Ascending aorta (tissue), 2 donors: ENCODE results near the gene RUNX1. TPM values are rescaled to one million over a fixed set of nuclear protein-coding genes. Genes with fewer than 3 reads are reported as not detected.

Experiments used
- DNase-seq, 2 donors: peaks; one replicate each; pipeline ENCODE4 v3.0.0-alpha.2; 2019; ENCODE audit warnings: low spot score in 2 of 2
- H3K27ac ChIP-seq, 2 donors: fragments of 200-600 bp; sonication (generic); one replicate each; pipeline ENCODE4 v1.5.1; 2016 to 2017; ENCODE audit warnings: mild to moderate bottlenecking in 1 of 2
- H3K27me3 ChIP-seq: fragments of 200-600 bp; sonication (generic); one replicate; pipeline ENCODE4 v1.5.1; 2017
- H3K36me3 ChIP-seq, 2 donors: fragments of 200-600 bp; sonication (generic); one replicate each; pipeline ENCODE4 v1.5.1; 2016
- H3K4me1 ChIP-seq, 2 donors: fragments of 200-600 bp; sonication (generic); one replicate each; pipeline ENCODE4 v1.5.1; 2016 to 2017; ENCODE audit warnings: mild to moderate bottlenecking in 1 of 2
- H3K4me3 ChIP-seq, 2 donors: fragments of 200-600 bp; sonication (generic); one replicate each; pipeline ENCODE4 v1.5.1; 2016 to 2017; ENCODE audit warnings: mild to moderate bottlenecking in 1 of 2
- H3K9me3 ChIP-seq, 2 donors: fragments of 200-600 bp; sonication (generic); one replicate each; pipeline ENCODE4 v1.5.1; 2016
- CTCF ChIP-seq, 3 experiments: fragments of 200-600 bp in 2 of 3; fragments of 450-650 bp in 1 of 3; sonication (generic) in 2 of 3; IDR thresholded peaks; one replicate each; pipeline ENCODE4 v1.5.1; 2016 to 2019; ENCODE audit warnings: antibody characterized with exemption in 3 of 3, mild to moderate bottlenecking in 1 of 3, moderate library complexity in 1 of 3
- intact Hi-C: fragments of 100-400 bp; cut with DNase I; formaldehyde crosslinking; loops from one replicate; pipeline ENCODE4 v1.15.1; 2023
- total RNA-seq: library from RNA; depleted of rRNA; stranded (reverse); fragments of >200 nt; gene quantifications from one replicate; pipeline ENCODE4 v1.1.0, GENCODE V29; 2016

RUNX1 gene
- total RNA-seq, 1 donor from 2014 or later, result 16.3 TPM

GRCh38 chr21:34771512-34772028, 277.5 kb downstream of the RUNX1 start:
- intact Hi-C loops, result no loop called here
- DNase-seq, result no peak
- H3K9me3 ChIP-seq, result no peaks in the 10 kb centered on the region
- no peaks in the 10 kb centered on the region for H3K36me3 ChIP-seq
- no peaks in the 10 kb centered on the region for H3K4me1 ChIP-seq
- H3K27me3 ChIP-seq, result no peaks in the 10 kb centered on the region
- no peak overlapping the region for H3K27ac ChIP-seq
- no peak for TF ChIP-seq CTCF (IDR thresholded peaks at IDR 0.05)
- H3K4me3 ChIP-seq, result no peak overlapping the region

GRCh38 chr21:34770576-34770975, 278.5 kb downstream of the RUNX1 start:
- H3K27ac ChIP-seq, result no peak overlapping the region
- no peak for TF ChIP-seq CTCF (IDR thresholded peaks at IDR 0.05)
- no peaks in the 10 kb centered on the region for H3K27me3 ChIP-seq
- intact Hi-C loops, result no loop called here
- H3K9me3 ChIP-seq, result no peaks in the 10 kb centered on the region
- no peaks in the 10 kb centered on the region for H3K4me1 ChIP-seq
- H3K4me3 ChIP-seq, result no peak overlapping the region
- DNase-seq, result no peak
- no peaks in the 10 kb centered on the region for H3K36me3 ChIP-seq

- H3K4me3 ChIP-seq, result no peak overlapping the region
- no peaks in the 10 kb centered on the region for H3K9me3 ChIP-seq
- intact Hi-C loops, result no loop called here
- H3K4me1 ChIP-seq, result no peaks in the 10 kb centered on the region
- TF ChIP-seq CTCF (IDR thresholded peaks at IDR 0.05), result no peak
- no peaks in the 10 kb centered on the region for H3K36me3 ChIP-seq
- no peak for DNase-seq
- no peaks in the 10 kb centered on the region for H3K27me3 ChIP-seq
- no peak overlapping the region for H3K27ac ChIP-seq
Observed at GRCh38 chr21:34768326-34768725, 280.8 kb downstream of the RUNX1 start.

GRCh38 chr21:34766862-34767261, 282.2 kb downstream of the RUNX1 start:
- H3K27me3 ChIP-seq, result no peaks in the 10 kb centered on the region
- no peak for TF ChIP-seq CTCF (IDR thresholded peaks at IDR 0.05)
- no peak overlapping the region for H3K27ac ChIP-seq
- peak in 1 of 2 donors; percentile 11 for DNase-seq
- no peaks in the 10 kb centered on the region for H3K9me3 ChIP-seq
- no peaks in the 10 kb centered on the region for H3K36me3 ChIP-seq
- intact Hi-C loops, result no loop called here
- no peaks in the 10 kb centered on the region for H3K4me1 ChIP-seq
- no peak overlapping the region for H3K4me3 ChIP-seq

GRCh38 chr21:34765619-34766018, 283.5 kb downstream of the RUNX1 start:
- no peaks in the 10 kb centered on the region for H3K4me1 ChIP-seq
- TF ChIP-seq CTCF (IDR thresholded peaks at IDR 0.05), result no peak
- peak in 1 of 2 donors; percentile 4 for DNase-seq
- no peaks in the 10 kb centered on the region for H3K9me3 ChIP-seq
- H3K36me3 ChIP-seq, result no peaks in the 10 kb centered on the region
- H3K27me3 ChIP-seq, result no peaks in the 10 kb centered on the region
- H3K27ac ChIP-seq, result no peak overlapping the region
- intact Hi-C loops, result no loop called here
- no peak overlapping the region for H3K4me3 ChIP-seq

- no peak for TF ChIP-seq CTCF (IDR thresholded peaks at IDR 0.05)
- peak in 1 of 2 donors; percentile 4 for DNase-seq
- H3K9me3 ChIP-seq, result no peaks in the 10 kb centered on the region
- no peak overlapping the region for H3K4me3 ChIP-seq
- intact Hi-C loops, result no loop called here
- no peaks in the 10 kb centered on the region for H3K4me1 ChIP-seq
- no peaks in the 10 kb centered on the region for H3K36me3 ChIP-seq
- H3K27ac ChIP-seq, result no peak overlapping the region
- no peaks in the 10 kb centered on the region for H3K27me3 ChIP-seq
Observed at GRCh38 chr21:34764715-34765284, 284.3 kb downstream of the RUNX1 start.
